HG03571 (cell line): ENCODE measurements around the gene ACTR2.

Source experiments
- ATAC-seq: cut with Tn5 transposase; IDR thresholded peaks from one replicate; pipeline ENCODE4 v1.9.1; 2021; ENCODE audit not compliant: unreplicated experiment

Gene ACTR2

GRCh38 chr2:65277791-65278483, 50.3 kb downstream of the ACTR2 start:
- ATAC-seq, result no peak

GRCh38 chr2:65278531-65278981, 50.9 kb downstream of the ACTR2 start:
- ATAC-seq, result no peak

- no peak for ATAC-seq
These were observed 52.1 kb downstream of the ACTR2 start for GRCh38 chr2:65279756-65280155.

GRCh38 chr2:65281627-65282351, 54.2 kb downstream of the ACTR2 start:
- ATAC-seq, result no peak

- ATAC-seq, result no peak
These were observed 54.9 kb downstream of the ACTR2 start for GRCh38 chr2:65282477-65283053.

- no peak for ATAC-seq
These were observed 59.7 kb downstream of the ACTR2 start for GRCh38 chr2:65287364-65287763.

- ATAC-seq, result no peak
These were observed 63.8 kb downstream of the ACTR2 start for GRCh38 chr2:65291216-65292105.

GRCh38 chr2:65292106-65292400, 64.4 kb downstream of the ACTR2 start:
- no peak for ATAC-seq

GRCh38 chr2:65292461-65293011, 64.9 kb downstream of the ACTR2 start:
- no peak for ATAC-seq

- ATAC-seq, result no peak
These were observed 65.7 kb downstream of the ACTR2 start for GRCh38 chr2:65293376-65293775.

- ATAC-seq, result no peak
These were observed 66.5 kb downstream of the ACTR2 start for GRCh38 chr2:65294136-65294535.

- ATAC-seq, result no peak
These were observed 67.1 kb downstream of the ACTR2 start for GRCh38 chr2:65294701-65295100.

GRCh38 chr2:65296971-65297370, 69.3 kb downstream of the ACTR2 start:
- ATAC-seq, result no peak

GRCh38 chr2:65297544-65297943, 69.9 kb downstream of the ACTR2 start:
- no peak for ATAC-seq

GRCh38 chr2:65298089-65298488, 70.5 kb downstream of the ACTR2 start:
- ATAC-seq, result no peak

- no peak for ATAC-seq
These were observed 71.6 kb downstream of the ACTR2 start for GRCh38 chr2:65299246-65299645.

- no peak for ATAC-seq
These were observed 72.6 kb downstream of the ACTR2 start for GRCh38 chr2:65300134-65300760.

- ATAC-seq, result peak; percentile 94
These were observed 73.4 kb downstream of the ACTR2 start for GRCh38 chr2:65300761-65301711.

GRCh38 chr2:65305934-65306333, 78.3 kb downstream of the ACTR2 start:
- ATAC-seq, result no peak
